HG02852 (cell line): ENCODE measurements around the gene ENPP6.

Source experiments
- ATAC-seq: cut with Tn5 transposase; IDR thresholded peaks from one replicate; pipeline ENCODE4 v1.9.1; 2021; ENCODE audit warnings: mild to moderate bottlenecking, moderate library complexity; ENCODE audit not compliant: unreplicated experiment

Gene ENPP6

DNA sequence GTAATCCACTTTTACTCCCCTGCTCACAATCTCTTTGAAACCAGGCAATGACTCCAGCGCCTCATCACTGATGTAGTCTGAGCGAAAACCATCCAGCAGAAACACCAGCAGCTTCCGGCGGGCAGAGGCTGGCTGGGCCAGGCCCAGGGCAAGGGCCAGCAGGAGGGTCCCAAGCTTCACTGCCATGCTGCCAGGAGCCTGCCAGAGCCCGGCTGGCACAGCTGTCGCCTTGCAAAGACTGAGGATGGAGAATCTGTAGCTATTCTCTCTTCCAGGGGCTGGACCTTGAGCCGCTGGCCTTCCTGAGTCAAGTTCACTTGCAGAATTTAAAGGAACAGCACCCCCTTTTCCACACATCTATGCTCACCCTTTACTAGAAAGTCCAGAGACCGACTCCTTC is at the start of gene ENPP6:
Gene ENPP6, minus strand, starts transcription at position 240 of the 400 bp plus-strand sequence. Its CDS starts 54 bp downstream, at position 186.
- no peak for ATAC-seq

DNA sequence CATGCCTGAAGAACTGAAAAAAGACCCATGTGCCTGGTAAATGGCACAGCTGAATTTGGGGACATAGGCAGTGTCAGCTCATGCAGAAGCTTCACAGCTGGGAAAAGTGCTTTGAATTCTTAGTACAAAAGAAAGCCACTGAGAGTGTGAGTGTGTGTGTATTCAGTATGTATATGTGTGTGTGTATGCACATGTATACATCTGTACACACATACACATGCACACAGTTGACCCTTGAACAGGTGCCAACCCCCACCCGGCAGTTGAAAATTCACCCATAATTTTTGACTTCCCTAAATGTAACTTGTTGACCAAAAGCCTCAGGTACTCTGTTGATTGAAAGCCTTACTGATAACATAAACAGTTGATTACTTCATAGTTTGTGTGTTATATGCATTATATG is 49.5 kb upstream of the ENPP6 start:
- no peak for ATAC-seq

DNA sequence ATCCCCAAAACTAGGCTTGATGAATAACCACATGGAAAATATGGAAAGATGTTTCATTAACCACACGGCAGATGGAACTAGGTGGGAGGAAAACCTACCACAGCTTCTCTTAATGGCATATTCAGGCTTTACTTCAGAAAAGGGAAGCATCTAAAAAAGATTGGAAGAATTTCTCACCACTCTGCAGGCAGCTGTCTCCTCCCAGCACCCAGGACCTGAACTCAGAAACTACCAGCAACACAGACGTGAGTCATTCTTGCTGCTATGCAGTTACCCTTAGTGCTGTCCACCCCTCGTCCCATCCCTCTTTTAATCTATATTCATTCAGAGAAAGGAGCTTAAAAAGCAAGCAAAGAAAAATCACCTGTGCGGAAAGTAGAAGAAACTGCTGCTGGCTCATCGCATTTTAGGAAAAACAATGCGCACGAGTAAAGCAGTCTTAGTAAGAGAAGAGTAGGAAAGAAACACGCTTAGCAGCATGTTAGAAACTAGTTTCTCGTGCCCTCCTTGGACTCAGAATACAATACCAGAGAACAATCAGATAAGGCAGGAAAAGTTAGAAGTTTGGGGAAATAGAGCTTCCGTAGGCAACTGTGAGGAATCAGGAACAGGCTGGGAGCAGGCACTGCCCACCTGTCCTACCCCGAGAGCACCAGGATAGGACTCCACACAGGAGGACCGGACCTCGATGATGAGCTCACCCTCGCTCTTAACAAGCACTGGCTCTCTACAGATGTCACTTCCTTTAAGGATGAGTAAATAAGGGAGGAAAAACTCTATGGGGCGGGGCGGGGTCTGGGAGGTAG is 48.1 kb upstream of the ENPP6 start:
- peak; percentile 21 for ATAC-seq

DNA sequence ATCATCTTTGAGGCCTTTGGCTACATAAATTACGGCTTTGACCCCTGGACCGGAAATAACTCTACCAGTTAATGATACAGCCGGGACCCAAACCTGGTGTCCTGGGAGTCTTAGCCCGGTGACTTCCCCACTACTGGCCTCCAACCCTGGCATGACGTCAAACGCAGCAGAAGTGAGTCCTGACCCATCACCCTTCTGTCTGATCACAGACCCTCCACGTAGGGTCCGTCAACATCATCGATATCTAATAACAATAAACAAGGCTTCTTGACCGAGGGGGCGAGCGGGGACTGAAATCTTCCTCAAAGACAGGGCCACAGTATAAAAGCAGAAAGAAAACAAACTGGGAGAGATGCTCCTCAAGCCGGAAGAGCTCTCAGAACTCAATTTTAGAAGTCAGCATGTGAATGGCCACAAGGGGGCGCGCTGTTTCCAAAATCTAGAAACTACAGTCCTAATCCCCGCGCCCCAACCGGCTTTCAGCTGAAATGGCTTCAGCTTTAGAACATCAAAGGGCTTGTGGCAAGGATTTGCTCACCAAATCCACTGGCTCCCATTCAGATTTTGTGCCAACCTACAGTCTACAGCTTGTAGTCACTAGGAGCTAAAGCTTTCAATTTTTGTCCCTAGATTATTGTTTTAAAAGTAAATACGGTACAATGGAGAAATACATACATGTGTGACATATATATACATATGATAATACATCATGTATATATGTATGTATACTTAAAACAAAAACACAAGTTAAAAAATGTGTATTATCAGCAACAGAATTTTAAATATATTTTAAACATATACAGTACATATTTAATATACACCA is 46.4 kb upstream of the ENPP6 start:
- ATAC-seq: peak; percentile 41

DNA sequence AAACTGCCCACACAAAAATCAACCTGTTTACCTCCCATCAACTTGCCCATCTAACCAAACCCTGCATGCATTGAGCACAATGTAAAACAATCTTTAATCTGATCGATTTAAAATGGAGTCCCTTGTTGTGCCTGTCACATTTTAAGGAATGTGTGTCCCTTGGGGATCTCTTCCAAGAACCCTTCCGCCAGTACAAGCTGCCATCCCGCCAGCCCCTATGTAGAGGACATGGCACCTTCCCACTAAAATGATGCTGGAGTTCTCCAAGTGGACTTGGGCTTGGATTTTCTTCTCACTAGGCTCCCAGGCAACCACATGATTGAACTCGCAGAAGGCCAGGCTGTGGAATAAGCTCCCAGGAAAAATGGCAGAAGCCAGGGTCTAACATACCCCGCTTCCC is 45.8 kb upstream of the ENPP6 start:
- ATAC-seq: no peak

DNA sequence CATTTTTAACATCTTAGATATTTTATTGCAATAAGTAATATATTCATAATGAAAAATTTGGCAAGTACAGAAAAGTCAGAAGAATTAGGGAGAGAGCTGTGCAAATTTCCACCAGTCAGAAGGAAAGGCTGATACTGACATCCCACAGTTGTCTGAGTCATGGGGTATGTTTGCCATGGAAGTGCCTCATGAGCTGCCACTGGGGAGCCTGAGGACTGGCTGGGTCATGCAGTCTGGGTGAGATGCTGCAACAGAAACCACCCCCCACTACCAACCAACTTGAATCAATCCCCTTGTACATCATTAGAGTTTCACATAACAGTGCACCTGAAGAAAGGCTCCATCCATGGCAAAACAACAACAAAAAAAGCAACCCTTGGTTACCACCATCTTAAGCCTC is 45.2 kb upstream of the ENPP6 start:
- ATAC-seq: no peak

DNA sequence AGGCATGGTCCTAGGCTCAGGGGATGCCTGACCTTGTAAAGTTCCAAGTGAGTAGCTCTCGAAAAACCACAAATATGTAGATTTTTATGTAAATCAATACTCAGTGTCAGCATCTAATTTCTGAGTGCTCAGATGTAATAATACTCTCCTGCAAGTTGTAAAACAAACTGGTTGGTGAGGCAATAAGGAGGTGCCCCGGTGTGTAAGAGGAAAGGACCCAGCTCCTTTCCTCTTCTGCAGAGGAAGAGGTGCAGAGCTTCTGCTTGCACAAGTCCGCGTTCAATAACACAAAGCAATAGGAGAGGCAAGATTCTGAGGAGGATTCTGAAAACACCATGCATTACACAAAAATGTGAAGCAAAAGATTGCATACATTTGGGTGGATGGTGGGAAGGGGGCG is 43.6 kb upstream of the ENPP6 start:
- no peak for ATAC-seq

DNA sequence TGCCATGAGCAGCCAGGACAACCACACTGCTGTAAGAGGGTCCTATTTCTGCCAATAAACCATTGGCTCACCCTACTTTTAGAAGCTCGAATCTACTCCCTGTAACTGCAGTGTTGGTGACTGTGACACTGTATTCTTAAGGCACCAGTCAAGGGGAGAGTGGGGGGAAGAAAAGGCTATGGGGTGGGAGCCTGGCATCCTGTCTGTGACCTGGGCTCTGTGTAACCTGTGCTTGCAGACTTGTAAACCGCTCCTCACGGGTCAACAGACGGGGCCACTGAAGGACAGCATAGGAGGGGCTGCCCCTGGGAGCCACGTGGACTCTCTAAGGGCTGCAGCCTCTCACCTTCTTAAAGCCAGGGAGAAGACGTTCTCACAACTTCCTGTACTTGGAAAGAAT is 42.2 kb upstream of the ENPP6 start:
- ATAC-seq: no peak

DNA sequence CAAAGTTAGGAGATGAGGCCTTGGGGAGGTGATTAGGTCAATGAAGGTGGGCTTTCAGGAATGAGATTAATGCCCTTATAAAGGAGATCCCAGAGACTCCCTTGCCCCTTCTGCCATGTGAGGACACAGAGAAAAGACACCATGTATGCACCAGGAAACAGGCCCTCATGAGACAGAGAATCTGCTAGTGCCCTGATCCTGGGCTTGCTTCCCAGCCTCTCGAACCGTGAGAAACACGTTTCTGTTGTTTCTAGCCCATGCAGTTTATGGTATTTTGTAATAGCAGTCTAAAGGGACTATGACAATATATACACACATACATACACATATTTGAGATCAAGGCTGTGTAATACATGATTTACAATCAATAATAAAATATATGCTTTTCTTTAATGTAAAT is 41.4 kb upstream of the ENPP6 start:
- no peak for ATAC-seq

DNA sequence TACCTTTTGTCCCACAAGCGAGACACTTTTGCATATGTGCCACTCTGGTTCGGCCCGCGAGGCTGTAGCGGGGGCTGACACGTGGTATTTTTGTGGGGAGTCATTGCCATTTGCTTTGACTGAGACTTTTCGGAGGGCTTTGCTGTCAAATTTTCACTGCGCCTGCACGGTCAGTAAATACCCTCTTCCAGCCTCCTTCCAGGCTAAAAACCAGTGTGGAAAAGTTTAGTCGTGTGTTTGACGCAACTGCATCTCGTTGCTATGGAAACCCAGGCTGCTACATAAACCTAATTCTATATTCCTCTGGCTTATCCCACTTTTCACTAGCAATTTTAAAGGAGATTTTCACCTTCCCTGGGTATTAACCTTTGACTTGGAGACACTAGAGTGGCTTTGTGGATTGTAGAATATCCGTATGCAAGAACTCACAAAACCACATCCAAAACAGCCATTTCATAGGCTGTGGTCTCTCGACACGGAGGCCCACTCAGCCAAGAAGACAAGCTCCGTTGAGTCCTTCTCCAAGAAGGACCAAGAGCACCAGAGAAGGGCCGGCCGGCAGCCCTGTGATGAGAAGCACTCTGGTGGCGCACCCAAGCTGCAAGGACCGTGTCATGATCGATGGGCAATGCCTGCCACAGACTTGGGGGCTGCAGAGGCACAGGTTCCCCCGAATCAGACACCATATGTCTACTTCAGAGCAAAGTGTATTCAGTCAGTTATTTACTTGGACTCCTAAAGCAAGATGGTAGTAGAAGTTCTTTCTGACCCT is 38.4 kb upstream of the ENPP6 start:
- ATAC-seq: no peak

DNA sequence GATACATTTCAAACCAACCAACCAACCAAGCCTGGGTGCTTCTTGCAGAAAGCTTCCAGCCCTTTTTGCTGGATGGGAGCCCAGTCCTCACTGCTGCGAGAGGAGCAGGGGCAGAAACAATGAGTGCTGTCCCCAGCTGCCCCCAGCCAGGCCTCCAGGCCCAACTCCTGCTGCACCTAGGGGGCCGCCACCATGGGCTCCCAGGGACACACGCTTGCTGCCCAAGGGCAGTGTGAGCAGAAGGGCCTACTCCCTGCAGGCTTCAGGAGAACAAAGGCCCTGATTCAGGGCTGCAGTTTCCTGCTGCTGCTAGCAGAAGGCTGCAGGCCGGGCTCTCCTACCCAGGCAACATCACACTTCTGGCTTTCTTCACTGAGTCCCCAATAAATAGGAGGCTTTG is 37.7 kb upstream of the ENPP6 start:
- no peak for ATAC-seq

DNA sequence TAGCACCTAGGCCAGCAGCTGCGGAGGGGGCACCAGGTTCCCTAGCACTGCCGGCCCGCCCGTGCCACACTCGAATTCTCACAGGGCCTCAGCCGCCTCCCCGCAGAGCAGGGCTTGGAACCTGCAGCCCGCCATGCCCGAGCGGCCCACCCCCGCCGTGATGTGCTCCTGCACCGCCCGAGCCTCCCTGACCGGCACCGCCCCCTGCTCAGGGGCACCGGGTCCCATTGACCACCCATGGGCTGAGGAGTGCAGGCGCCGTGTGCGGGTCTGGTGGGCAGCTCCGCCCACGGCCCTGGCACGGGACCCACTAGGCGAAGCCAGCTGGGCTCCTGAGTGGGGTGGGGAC is 35.4 kb upstream of the ENPP6 start:
- ATAC-seq: no peak

DNA sequence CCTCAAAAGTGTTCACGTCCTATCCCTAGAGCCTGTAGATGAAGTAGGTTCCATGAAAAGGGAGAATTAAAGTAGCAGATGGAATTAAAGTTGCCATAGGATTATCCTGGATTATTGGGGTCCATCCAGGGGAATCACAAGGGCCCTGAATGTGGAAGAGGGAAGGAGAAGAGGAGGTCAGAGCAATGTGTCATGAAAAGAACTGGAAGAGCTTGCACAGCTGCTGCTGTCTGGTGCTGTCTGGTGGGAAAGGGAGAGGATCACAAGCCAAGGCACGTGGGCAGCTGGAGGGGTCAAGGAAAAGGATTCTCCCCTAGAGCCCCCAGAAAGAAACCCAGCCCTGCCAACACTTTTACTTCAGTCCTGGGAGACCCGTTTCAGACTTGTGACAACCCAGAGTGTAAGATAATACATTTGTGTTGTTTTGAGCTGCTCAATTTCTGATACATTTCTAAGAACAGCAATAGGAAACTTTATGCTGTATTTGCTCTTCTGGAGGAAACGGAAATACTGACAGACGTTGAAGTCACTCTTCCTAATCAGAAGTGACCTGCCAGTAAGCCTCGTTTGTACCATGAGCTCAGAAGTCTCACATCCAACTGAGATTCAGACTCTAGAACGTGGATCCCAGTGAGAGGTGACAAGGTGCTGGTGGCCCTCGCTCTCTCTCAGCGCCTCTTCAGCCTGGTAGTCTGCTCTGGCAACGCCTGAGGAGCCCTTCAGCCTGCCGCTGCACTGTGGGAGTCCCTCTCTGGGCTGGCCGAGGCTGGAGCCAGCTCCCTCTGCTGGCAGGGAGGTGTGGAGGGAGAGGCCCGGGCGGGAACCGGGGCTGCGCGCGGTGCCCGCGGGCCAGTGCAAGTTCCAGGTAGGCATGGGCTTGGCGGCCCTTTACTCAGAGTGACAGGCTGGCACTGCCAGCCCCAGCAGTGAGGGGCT is 34.7 kb upstream of the ENPP6 start:
- ATAC-seq: no peak

DNA sequence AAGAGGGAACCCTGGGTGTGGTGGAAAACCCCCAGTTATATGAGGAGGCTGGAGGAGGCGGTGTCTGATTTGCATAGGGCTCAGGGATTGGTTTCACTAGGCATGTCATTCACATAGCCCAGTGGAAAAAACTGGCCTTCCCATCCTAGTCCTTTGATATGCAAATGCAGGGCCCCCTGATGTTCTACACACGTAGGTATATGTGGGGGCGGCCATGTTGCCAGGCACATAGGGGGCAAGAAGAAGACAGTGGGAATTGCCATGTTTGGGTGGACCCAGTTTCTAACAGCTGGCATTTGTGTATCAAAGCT is 34.0 kb upstream of the ENPP6 start:
- ATAC-seq: no peak

DNA sequence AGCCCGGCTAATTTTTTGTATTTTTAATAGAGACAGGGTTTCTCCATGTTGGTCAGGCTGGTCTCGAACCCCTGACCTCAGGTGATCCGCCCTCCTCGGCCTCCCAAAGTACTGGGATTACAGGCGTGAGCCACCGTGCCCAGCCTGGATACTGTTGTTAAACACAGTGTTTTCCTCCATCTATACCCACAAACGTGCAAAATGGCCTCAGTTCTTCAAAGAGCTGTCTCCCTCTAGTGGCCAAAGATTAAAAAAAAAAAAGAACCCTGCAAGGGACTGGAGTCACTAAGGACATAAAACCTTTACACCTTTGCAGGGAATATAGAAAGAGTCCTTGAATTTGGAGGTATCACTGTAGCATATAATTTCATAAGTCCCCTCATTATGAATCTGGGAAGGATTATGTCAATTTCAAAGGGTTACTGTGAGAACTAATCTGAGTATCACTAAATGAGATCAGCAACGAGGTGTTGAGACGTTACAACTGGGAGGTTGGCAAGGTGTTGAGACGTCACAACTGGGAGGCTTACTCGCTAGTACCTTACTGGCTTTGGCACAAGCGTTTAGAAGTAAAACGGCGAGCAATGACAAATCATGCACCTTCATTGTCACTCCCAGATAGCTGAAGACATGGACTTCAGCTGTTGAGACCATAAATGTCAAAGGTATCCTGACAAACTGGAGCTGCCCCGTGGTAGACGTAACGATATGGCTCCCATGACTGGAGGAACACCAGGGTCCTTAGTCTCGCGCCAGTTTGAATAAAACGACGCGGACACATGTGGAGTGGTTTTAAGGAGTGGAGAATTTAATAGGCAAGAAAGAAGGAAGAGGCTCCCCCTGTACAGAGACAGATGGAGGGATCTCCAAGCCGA is 33.4 kb upstream of the ENPP6 start:
- peak; percentile 51 for ATAC-seq

DNA sequence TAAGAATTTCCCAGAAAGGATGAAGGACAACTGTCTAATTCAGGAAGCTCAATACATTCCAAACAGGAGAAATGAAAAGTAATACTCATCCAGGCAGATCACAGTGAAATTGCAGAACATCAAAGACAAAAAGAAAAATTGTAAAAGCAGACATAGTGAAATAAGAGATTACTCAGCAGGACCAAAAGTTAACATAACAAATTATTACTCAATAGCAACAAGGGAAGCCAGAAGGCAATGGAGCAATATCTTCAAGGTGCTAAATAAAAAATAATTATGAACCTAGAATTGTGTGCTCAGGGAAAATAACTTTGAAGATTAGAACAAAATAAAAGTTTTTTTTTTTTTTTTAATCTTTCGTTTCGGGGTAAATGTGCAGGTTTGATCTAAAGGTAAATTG is 30.5 kb upstream of the ENPP6 start:
- no peak for ATAC-seq

DNA sequence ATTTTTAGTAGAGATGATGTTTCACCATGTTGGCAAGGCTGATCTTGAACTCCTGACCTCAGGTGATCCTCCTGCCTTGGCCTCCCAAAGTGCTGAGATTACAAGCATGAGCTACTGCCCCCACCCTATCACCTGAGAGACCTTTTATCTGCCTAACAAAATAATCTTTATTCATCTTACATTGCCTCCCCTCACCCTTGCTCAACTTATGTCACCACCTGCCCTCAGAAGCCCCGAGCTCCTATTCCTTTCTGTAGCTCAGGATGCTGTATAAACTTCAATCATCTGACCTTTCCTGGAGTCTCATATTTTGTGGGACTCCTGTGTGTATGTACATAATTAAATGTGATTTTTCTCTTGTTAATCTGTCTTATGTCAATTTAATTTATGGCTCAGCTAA is 29.7 kb upstream of the ENPP6 start:
- no peak for ATAC-seq

DNA sequence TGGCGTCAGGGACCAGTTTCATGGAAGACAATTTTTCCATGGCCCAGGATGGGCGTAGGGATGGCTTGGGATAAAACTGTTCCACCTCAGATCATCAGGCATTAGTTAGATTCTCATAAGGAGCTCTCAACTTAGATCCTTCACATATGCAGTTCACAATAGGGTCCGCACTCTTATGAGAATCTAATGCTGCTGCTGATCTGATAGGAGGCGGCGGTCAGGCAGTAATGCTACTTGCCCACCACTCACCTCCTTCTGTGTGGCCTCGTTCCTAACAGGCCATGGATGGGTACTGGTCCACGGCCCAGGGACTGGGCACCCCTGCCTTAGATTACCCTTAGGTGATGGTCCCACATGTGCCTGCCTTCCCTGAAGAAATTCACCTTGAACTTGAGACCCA is 28.8 kb upstream of the ENPP6 start:
- ATAC-seq: no peak

DNA sequence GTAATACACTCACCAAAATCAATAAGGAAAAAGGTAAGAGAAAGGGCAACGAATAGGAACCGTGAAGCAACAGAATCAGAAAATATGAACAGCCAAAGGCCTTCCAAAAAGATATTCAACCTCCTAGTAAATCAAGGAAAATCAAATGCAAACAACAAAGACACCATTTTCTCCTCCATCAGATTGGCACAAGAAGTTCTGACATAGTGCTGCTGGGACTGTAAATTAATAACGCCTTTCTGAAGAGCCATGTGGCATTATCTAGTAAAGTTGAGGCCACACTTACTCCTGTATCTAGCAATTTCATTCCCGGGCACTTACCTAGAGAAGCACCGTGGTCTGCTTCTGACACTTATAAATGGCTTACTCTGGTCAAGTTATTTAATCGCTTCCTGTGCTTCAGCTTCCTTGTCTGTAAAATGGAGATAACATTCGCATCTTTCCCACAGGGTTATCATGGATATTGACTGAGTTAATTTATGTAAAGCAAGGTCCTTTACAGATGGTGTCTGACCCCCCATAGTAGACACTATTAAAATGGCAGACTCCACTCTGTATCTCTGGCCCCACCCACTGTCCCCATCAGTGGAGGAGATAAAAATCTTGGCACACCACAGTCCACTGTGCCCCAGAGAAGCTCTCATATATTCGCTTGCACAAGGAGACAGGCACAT is 20.5 kb upstream of the ENPP6 start:
- no peak for ATAC-seq
